ENCODE data around the gene TNK1. TPM values are rescaled to one million over a fixed set of nuclear protein-coding genes. Genes with fewer than 3 reads are reported as not detected.

TNK1 gene
- total and polyA plus RNA-seq, 7 donors = 0.56 to 1.7 (median 0.82) TPM

DNA sequence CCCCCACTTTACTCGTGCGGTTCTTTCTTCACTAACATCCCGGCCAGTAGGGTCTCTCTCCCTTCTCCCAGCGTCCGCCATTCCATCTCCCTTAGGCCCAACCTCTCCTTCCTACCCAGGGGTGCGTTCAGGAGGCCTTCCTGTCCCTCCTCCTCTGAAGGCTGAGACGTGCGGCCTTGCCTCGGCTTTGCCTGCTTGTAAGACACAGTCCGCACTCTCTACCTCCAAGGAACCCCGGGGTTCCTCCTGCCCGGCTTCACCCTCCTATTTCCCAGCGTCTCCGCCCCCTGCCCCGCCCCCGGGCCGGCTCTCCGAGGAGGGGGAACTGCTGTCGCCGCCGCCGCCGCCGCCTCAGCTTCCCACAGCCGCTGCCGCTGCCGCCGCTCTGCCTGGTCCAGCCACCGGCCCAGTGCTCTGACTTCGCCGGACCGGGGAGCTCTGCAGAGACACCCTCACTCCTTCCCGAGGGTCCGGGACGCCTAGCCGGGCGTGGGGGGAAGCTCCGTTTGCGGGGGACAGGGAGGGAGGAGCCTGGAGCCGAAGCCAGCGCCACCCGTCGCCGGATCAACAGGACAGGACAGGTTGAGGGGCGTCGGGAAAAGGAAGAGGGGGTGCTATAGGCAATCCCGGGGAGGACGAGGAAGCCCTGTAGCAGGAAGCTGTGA is 57.2 kb downstream of the TNK1 start:
- WGBS, 3 donors = 29 to 39% (median 29%) methylated on average over 47 to 48 of the region's 48 CpGs
- DNase-seq (peak; percentile 76 to 85), ATAC-seq (peak in 1 of 4 donors; percentile 6)
- intact Hi-C loops (cut with DNase I) = loop anchor here (2.0 to 10.0 kb wide), 6 partner anchors 43 to 247 kb away; partner anchors contain the start of genes KCTD11 (in 2 of the 2), SENP3 (in 2 of the 2), SLC35G6 (in 1 of the 2) and TP53 (in 1 of the 2)
- Histone ChIP-seq H3K36me3 (ENCODE audit: insufficient read depth in 1 of 2, low read depth in 1 of 2) (no peaks in the 10 kb centered on the region), H3K27ac (peak overlapping the region; percentile 100), H3K4me1 (peaks cover 44% of the 10 kb centered on the region), H3K27me3 (ENCODE audit: insufficient read depth in 3 of 3, low read length in 2 of 3) (no peaks in the 10 kb centered on the region), H3K9me3 (no peaks in the 10 kb centered on the region), H3K4me3 (peak overlapping the region; percentile 72)
- TF ChIP-seq, protein P1, sequence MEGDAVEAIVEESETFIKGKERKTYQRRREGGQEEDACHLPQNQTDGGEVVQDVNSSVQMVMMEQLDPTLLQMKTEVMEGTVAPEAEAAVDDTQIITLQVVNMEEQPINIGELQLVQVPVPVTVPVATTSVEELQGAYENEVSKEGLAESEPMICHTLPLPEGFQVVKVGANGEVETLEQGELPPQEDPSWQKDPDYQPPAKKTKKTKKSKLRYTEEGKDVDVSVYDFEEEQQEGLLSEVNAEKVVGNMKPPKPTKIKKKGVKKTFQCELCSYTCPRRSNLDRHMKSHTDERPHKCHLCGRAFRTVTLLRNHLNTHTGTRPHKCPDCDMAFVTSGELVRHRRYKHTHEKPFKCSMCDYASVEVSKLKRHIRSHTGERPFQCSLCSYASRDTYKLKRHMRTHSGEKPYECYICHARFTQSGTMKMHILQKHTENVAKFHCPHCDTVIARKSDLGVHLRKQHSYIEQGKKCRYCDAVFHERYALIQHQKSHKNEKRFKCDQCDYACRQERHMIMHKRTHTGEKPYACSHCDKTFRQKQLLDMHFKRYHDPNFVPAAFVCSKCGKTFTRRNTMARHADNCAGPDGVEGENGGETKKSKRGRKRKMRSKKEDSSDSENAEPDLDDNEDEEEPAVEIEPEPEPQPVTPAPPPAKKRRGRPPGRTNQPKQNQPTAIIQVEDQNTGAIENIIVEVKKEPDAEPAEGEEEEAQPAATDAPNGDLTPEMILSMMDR (IDR thresholded peaks at IDR 0.05) = no peak

DNA sequence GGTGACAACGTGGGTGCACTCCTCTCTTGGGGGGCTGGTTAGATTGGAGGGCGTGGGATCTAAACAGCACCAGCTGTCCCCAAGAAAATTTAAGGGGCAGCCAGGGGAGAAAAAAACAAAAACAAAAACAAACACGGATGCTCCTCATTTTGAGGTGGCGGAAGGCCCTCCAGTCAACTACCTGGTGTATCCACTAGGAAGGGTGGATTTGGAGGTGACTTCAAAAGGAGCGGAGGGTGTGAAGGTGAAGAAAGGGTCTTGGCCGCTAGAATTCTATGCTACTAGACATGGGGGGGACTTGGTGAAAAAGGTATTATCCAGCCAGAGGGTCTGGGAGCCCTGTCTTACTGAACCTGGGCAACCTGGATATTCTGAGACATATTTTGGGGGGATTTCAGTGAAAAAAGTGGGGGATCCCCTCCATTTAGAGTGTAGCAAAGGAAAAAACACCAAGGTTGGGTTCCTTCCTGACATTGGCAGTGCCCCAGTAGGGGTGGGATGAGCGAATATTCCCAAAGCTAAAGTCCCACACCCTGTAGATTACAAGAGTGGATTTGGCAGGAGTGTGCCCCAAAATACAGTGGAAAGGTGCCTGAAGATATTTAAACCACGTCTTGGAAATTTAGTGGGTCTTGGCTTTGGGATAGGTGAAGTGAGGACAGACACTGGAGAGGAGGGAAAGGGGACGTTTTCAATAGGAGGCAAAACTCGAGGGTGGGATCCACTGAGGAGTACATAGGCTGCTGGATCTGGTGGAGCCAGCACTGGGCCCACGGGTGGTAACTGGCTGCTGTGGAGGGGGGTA is 58.0 kb downstream of the TNK1 start:
- 49 to 66% (median 53%) methylated on average over 11 of the region's 11 CpGs for WGBS, 3 donors
- H3K27ac ChIP-seq = peak overlapping the region; percentile 100
- no peaks in the 10 kb centered on the region for H3K27me3 ChIP-seq (ENCODE audit: insufficient read depth in 3 of 3, low read length in 2 of 3)

More for the DNA sequence above, 58.0 kb downstream of the TNK1 start:
- Histone ChIP-seq H3K9me3 (no peaks in the 10 kb centered on the region), H3K36me3 (ENCODE audit: insufficient read depth in 1 of 2, low read depth in 1 of 2) (no peaks in the 10 kb centered on the region), H3K4me1 (peaks cover 48% of the 10 kb centered on the region), H3K4me3 (peak overlapping the region; percentile 72)
- TF ChIP-seq, protein P1 (IDR thresholded peaks at IDR 0.05) = no peak
- no peak for DNase-seq
- intact Hi-C loops (cut with DNase I) = loop anchor here (2.0 to 10.0 kb wide), 6 partner anchors 42 to 246 kb away; partner anchors contain the start of genes KCTD11 (in 2 of the 2), SENP3 (in 2 of the 2), SLC35G6 (in 1 of the 2) and TP53 (in 1 of the 2)
- ATAC-seq = no peak

Other genes starting within 250 kb of the TNK1 start
Only the 30 nearest of the 38 such genes appear.
- 1 to 10 TPM; 3.2 to 8.9 (median 5.8) TPM for gene DLG4, start 161.3 kb upstream of the TNK1 start, total RNA-seq
- 1 to 10 TPM; 1.5 to 5.8 (median 1.8) TPM for gene DLG4, start 161.3 kb upstream of the TNK1 start, polyA plus RNA-seq
- 1,000 to 10,000 TPM in 3 of 4 donors, 100 to 1,000 TPM in 1; 987 to 1,310 (median 1,099) TPM for gene ACADVL, start 161.2 kb upstream of the TNK1 start, total RNA-seq
- 1,000 to 10,000 TPM in 1 of 3 donors, 100 to 1,000 TPM in 2; 538 to 1,030 (median 946) TPM for gene ACADVL, start 161.2 kb upstream of the TNK1 start, polyA plus RNA-seq
- gene DVL2, start 146.6 kb upstream of the TNK1 start, total RNA-seq = 10 to 100 TPM; 11.4 to 19.6 (median 13.8) TPM
- 10 to 100 TPM; 10.0 to 22.1 (median 10.0) TPM for gene DVL2, start 146.6 kb upstream of the TNK1 start, polyA plus RNA-seq
- gene PHF23, start 141.6 kb upstream of the TNK1 start, total RNA-seq = 10 to 100 TPM; 20.9 to 28.8 (median 27.7) TPM
- 10 to 100 TPM; 24.0 to 43.3 (median 29.4) TPM for gene PHF23, start 141.6 kb upstream of the TNK1 start, polyA plus RNA-seq
- 100 to 1,000 TPM; 447 to 492 (median 481) TPM for gene GABARAP, start 138.6 kb upstream of the TNK1 start, total RNA-seq
- 100 to 1,000 TPM; 344 to 569 (median 510) TPM for gene GABARAP, start 138.6 kb upstream of the TNK1 start, polyA plus RNA-seq
- 100 to 1,000 TPM; 208 to 332 (median 254) TPM for gene CTDNEP1, start 129.4 kb upstream of the TNK1 start, total RNA-seq
- gene CTDNEP1, start 129.4 kb upstream of the TNK1 start, polyA plus RNA-seq = 100 to 1,000 TPM; 171 to 281 (median 196) TPM
- 10 to 100 TPM; 55.7 to 87.0 (median 74.8) TPM for gene ELP5, start 128.9 kb upstream of the TNK1 start, total RNA-seq
- gene ELP5, start 128.9 kb upstream of the TNK1 start, polyA plus RNA-seq = 100 to 1,000 TPM in 1 of 3 donors, 10 to 100 TPM in 2; 50.4 to 104 (median 86.0) TPM
- 1 to 10 TPM in 2 of 4 donors, under 1 TPM in 1, not detected in 1; 0.57 to 1.0 (median 1.0) TPM for gene CLDN7, start 118.6 kb upstream of the TNK1 start, total RNA-seq
- gene CLDN7, start 118.6 kb upstream of the TNK1 start, polyA plus RNA-seq = 1 to 10 TPM in 1 of 3 donors, under 1 TPM in 2; 0.48 to 1.1 (median 0.83) TPM
- gene SLC2A4, start 99.4 kb upstream of the TNK1 start, total RNA-seq = 100 to 1,000 TPM in 3 of 4 donors, 10 to 100 TPM in 1; 50.9 to 257 (median 139) TPM
- gene SLC2A4, start 99.4 kb upstream of the TNK1 start, polyA plus RNA-seq = 100 to 1,000 TPM in 1 of 3 donors, 10 to 100 TPM in 2; 19.4 to 127 (median 33.8) TPM
- 1 to 10 TPM in 1 of 4 donors, under 1 TPM in 3; 0.37 to 1.0 (median 0.75) TPM for gene YBX2, start 86.5 kb upstream of the TNK1 start, total RNA-seq
- gene YBX2, start 86.5 kb upstream of the TNK1 start, polyA plus RNA-seq = 1 to 10 TPM in 1 of 3 donors, under 1 TPM in 2; 0.14 to 1.8 (median 0.21) TPM
- gene EIF5A, start 73.5 kb upstream of the TNK1 start, total RNA-seq = 100 to 1,000 TPM; 293 to 730 (median 567) TPM
- gene EIF5A, start 73.5 kb upstream of the TNK1 start, polyA plus RNA-seq = 1,000 to 10,000 TPM in 1 of 3 donors, 100 to 1,000 TPM in 2; 468 to 1,107 (median 518) TPM
- 100 to 1,000 TPM in 1 of 4 donors, 10 to 100 TPM in 3; 71.8 to 101 (median 82.5) TPM for gene GPS2, start 65.7 kb upstream of the TNK1 start, total RNA-seq
- gene GPS2, start 65.7 kb upstream of the TNK1 start, polyA plus RNA-seq = 100 to 1,000 TPM; 139 to 197 (median 146) TPM
- gene NEURL4, start 51.8 kb upstream of the TNK1 start, total RNA-seq = 10 to 100 TPM; 24.0 to 53.8 (median 32.6) TPM
- 10 to 100 TPM; 20.7 to 38.7 (median 22.9) TPM for gene NEURL4, start 51.8 kb upstream of the TNK1 start, polyA plus RNA-seq
- 10 to 100 TPM; 12.2 to 20.7 (median 15.7) TPM for gene ACAP1, start 44.6 kb upstream of the TNK1 start, total RNA-seq
- 10 to 100 TPM in 1 of 3 donors, 1 to 10 TPM in 2; 1.9 to 11.9 (median 2.4) TPM for gene ACAP1, start 44.6 kb upstream of the TNK1 start, polyA plus RNA-seq
- 1 to 10 TPM; 4.5 to 5.2 (median 5.1) TPM for gene KCTD11, start 28.9 kb upstream of the TNK1 start, total RNA-seq
- 10 to 100 TPM in 1 of 3 donors, 1 to 10 TPM in 2; 2.9 to 13.2 (median 9.9) TPM for gene KCTD11, start 28.9 kb upstream of the TNK1 start, polyA plus RNA-seq
- not detected for gene TMEM95, start 25.9 kb upstream of the TNK1 start, total RNA-seq
- gene TMEM95, start 25.9 kb upstream of the TNK1 start, polyA plus RNA-seq = not detected
- 10 to 100 TPM; 13.9 to 16.2 (median 15.1) TPM for gene PLSCR3, start 13.4 kb downstream of the TNK1 start, total RNA-seq
- gene PLSCR3, start 13.4 kb downstream of the TNK1 start, polyA plus RNA-seq = 10 to 100 TPM; 16.6 to 20.5 (median 18.7) TPM
- 10 to 100 TPM; 47.1 to 80.4 (median 53.5) TPM for gene TMEM256, start 23.0 kb downstream of the TNK1 start, total RNA-seq
- 10 to 100 TPM; 62.4 to 75.4 (median 69.7) TPM for gene TMEM256, start 23.0 kb downstream of the TNK1 start, polyA plus RNA-seq
- 10 to 100 TPM in 1 of 4 donors, 1 to 10 TPM in 3; 6.5 to 11.5 (median 7.4) TPM for gene NLGN2, start 26.8 kb downstream of the TNK1 start, total RNA-seq
- gene NLGN2, start 26.8 kb downstream of the TNK1 start, polyA plus RNA-seq = 1 to 10 TPM; 2.8 to 3.1 (median 2.9) TPM
- not detected for gene SPEM1, start 39.2 kb downstream of the TNK1 start, total RNA-seq
- gene SPEM1, start 39.2 kb downstream of the TNK1 start, polyA plus RNA-seq = under 1 TPM in 1 of 3 donors, not detected in 2; 0.06 TPM
- gene SPEM2, start 44.5 kb downstream of the TNK1 start, total RNA-seq = not detected
- under 1 TPM in 1 of 3 donors, not detected in 2; 0.03 TPM for gene SPEM2, start 44.5 kb downstream of the TNK1 start, polyA plus RNA-seq
- gene SPEM3, start 47.8 kb downstream of the TNK1 start, total RNA-seq = not detected
- under 1 TPM in 1 of 3 donors, not detected in 2; 0.01 TPM for gene SPEM3, start 47.8 kb downstream of the TNK1 start, polyA plus RNA-seq
- gene TMEM102, start 54.3 kb downstream of the TNK1 start, total RNA-seq = under 1 TPM; 0.41 to 0.95 (median 0.68) TPM
- gene TMEM102, start 54.3 kb downstream of the TNK1 start, polyA plus RNA-seq = 1 to 10 TPM in 2 of 3 donors, under 1 TPM in 1; 0.84 to 3.2 (median 1.7) TPM
- 10 to 100 TPM in 3 of 4 donors, 1 to 10 TPM in 1; 2.7 to 21.1 (median 10.1) TPM for gene FGF11, start 58.4 kb downstream of the TNK1 start, total RNA-seq
- 1 to 10 TPM; 2.0 to 4.4 (median 3.7) TPM for gene FGF11, start 58.4 kb downstream of the TNK1 start, polyA plus RNA-seq
- gene CHRNB1, start 64.0 kb downstream of the TNK1 start, total RNA-seq = 100 to 1,000 TPM; 107 to 190 (median 147) TPM
- 100 to 1,000 TPM in 1 of 3 donors, 10 to 100 TPM in 2; 73.0 to 118 (median 91.7) TPM for gene CHRNB1, start 64.0 kb downstream of the TNK1 start, polyA plus RNA-seq
- 10 to 100 TPM; 29.3 to 43.2 (median 35.5) TPM for gene ZBTB4, start 98.5 kb downstream of the TNK1 start, total RNA-seq
- gene ZBTB4, start 98.5 kb downstream of the TNK1 start, polyA plus RNA-seq = 10 to 100 TPM; 10.3 to 20.2 (median 13.5) TPM
- gene SLC35G6, start 100.4 kb downstream of the TNK1 start, total RNA-seq = not detected
- under 1 TPM in 1 of 3 donors, not detected in 2; 0.05 TPM for gene SLC35G6, start 100.4 kb downstream of the TNK1 start, polyA plus RNA-seq
- gene POLR2A, start 103.3 kb downstream of the TNK1 start, total RNA-seq = 10 to 100 TPM; 42.7 to 74.3 (median 56.9) TPM
- 10 to 100 TPM in 2 of 3 donors, 1 to 10 TPM in 1; 8.0 to 68.7 (median 15.0) TPM for gene POLR2A, start 103.3 kb downstream of the TNK1 start, polyA plus RNA-seq
- gene TNFSF12, start 168.0 kb downstream of the TNK1 start, total RNA-seq = 10 to 100 TPM; 14.3 to 23.4 (median 15.6) TPM
- gene TNFSF12, start 168.0 kb downstream of the TNK1 start, polyA plus RNA-seq = 10 to 100 TPM; 10.2 to 18.9 (median 13.8) TPM
- gene TNFSF13, start 177.7 kb downstream of the TNK1 start, total RNA-seq = 1 to 10 TPM; 4.0 to 5.4 (median 4.5) TPM
- 1 to 10 TPM; 2.8 to 4.3 (median 3.1) TPM for gene TNFSF13, start 177.7 kb downstream of the TNK1 start, polyA plus RNA-seq

Measured in psoas muscle (tissue), 8 donors.